Natural killer cell (primary cell): ENCODE measurements around the gene IRX6. TPM values are rescaled to one million over a fixed set of nuclear protein-coding genes. Genes with fewer than 3 reads are reported as not detected.

Source experiments
- ATAC-seq, 3 donors: fragments of 150-1000 bp in 2 of 3; fragments of 200-7000 bp in 1 of 3; cut with Tn5 transposase; 1 replicate in 1 of 3; 2 replicates in 2 of 3; pipeline ENCODE4 v1.10.0; 2021; ENCODE audit warnings: mild to moderate bottlenecking in 2 of 3, moderate library complexity in 2 of 3
- DNase-seq, 2 donors: peaks; one replicate each; pipeline versions ENCODE4 v3.0.0 to v3.0.0-alpha.2; 2013 to 2021; ENCODE audit warnings: mixed read lengths in 1 of 2
- H3K27ac ChIP-seq: one replicate; pipeline ENCODE4 v1.5.1; 2013; ENCODE audit warnings: mild to moderate bottlenecking, low read length
- H3K27me3 ChIP-seq: one replicate; pipeline ENCODE4 v1.6.1; 2013; ENCODE audit warnings: low read length; ENCODE audit not compliant: control insufficient read depth, insufficient read depth
- H3K36me3 ChIP-seq: one replicate; pipeline ENCODE4 v1.6.1; 2013; ENCODE audit warnings: low read length; ENCODE audit not compliant: control insufficient read depth, insufficient read depth
- H3K4me1 ChIP-seq: one replicate; pipeline ENCODE4 v1.6.1; 2013; ENCODE audit warnings: low read length; ENCODE audit not compliant: control insufficient read depth, insufficient read depth
- H3K4me3 ChIP-seq: one replicate; pipeline ENCODE4 v1.5.1; 2013; ENCODE audit warnings: low read length
- H3K9me3 ChIP-seq: one replicate; pipeline ENCODE4 v1.6.1; 2013; ENCODE audit warnings: low read length; ENCODE audit not compliant: control insufficient read depth, insufficient read depth
- H3K27ac Mint-ChIP-seq, 2 donors: one replicate each; pipeline ENCODE4 v1.8.0; 2022; ENCODE audit warnings: mild to moderate bottlenecking in 2 of 2, mixed read lengths in 2 of 2, moderate library complexity in 1 of 2
- H3K27me3 Mint-ChIP-seq, 2 donors: one replicate each; pipeline ENCODE4 v1.8.0; 2022; ENCODE audit warnings: low read depth in 2 of 2, mixed read lengths in 2 of 2
- H3K36me3 Mint-ChIP-seq: one replicate; pipeline ENCODE4 v1.8.0; 2022; ENCODE audit warnings: mixed read lengths
- H3K4me1 Mint-ChIP-seq, 2 donors: one replicate each; pipeline ENCODE4 v1.8.0; 2022; ENCODE audit warnings: mixed read lengths in 2 of 2
- H3K4me3 Mint-ChIP-seq: one replicate; pipeline ENCODE4 v1.8.0; 2022; ENCODE audit warnings: mild to moderate bottlenecking, moderate library complexity, mixed read lengths
- H3K9me3 Mint-ChIP-seq, 2 donors: one replicate each; pipeline ENCODE4 v1.8.0; 2022; ENCODE audit warnings: mixed read lengths in 2 of 2
- CTCF ChIP-seq: fragments of 200-600 bp; IDR thresholded peaks from one replicate; pipeline ENCODE4 v1.8.0; 2022; ENCODE audit warnings: antibody characterized with exemption
- WGBS: methylation state at CpG from one replicate; pipeline ENCODE4 v1.1.7; 2013; ENCODE audit warnings: missing lambda C conversion rate; ENCODE audit not compliant: insufficient coverage; 5-methylcytosine and 5-hydroxymethylcytosine counted together
- intact Hi-C: fragments of 100-400 bp; cut with micrococcal nuclease; formaldehyde crosslinking; loops from one replicate; pipeline ENCODE4 v1.14.2; 2022
- total RNA-seq, 4 donors: library from RNA; stranded (reverse); fragments of 120-200 nt in 1 of 4; gene quantifications; one replicate each; pipeline versions ENCODE4 v1.2.3 to v1.2.4, GENCODE V29; 2013 to 2022

Gene IRX6
- total RNA-seq, 3 donors from 2014 or later (not counting 1 experiment from before 2014, with no cell fraction given): not detected

GRCh38 chr16:55359946-55360345 lies 35.9 kb downstream of the IRX6 start:
- H3K36me3 Mint-ChIP-seq: no peaks in the 10 kb centered on the region
- WGBS: 100% methylated on average over 2 of the region's 2 CpGs
- no peak for TF ChIP-seq CTCF

GRCh38 chr16:55364811-55365210 lies 40.8 kb downstream of the IRX6 start:
- Mint-ChIP-seq H3K27me3 (peaks cover 14 to 35% of the 10 kb centered on the region in 2 donors), H3K36me3 (no peaks in the 10 kb centered on the region), H3K27ac (no peak overlapping the region), H3K4me1 (no peaks in the 10 kb centered on the region), H3K4me3 (no peak overlapping the region), H3K9me3 (no peaks in the 10 kb centered on the region)
- no peak for TF ChIP-seq CTCF
- no peak overlapping the region for H3K4me3 ChIP-seq
- intact Hi-C loops: no loop called here
- no peaks in the 10 kb centered on the region for H3K4me1 ChIP-seq
- DNase-seq: no peak
- ATAC-seq: no peak
- H3K27me3 ChIP-seq: peaks cover 4% of the 10 kb centered on the region
- H3K27ac ChIP-seq: no peak overlapping the region
- 93% methylated on average over 5 of the region's 5 CpGs for WGBS
- H3K9me3 ChIP-seq: no peaks in the 10 kb centered on the region
- H3K36me3 ChIP-seq: no peaks in the 10 kb centered on the region

More at GRCh38 chr16:55359946-55360345, 35.9 kb downstream of the IRX6 start:
- Histone ChIP-seq H3K4me3 (no peak overlapping the region), H3K27ac (no peak overlapping the region), H3K27me3 (no peaks in the 10 kb centered on the region), H3K36me3 (no peaks in the 10 kb centered on the region), H3K9me3 (no peaks in the 10 kb centered on the region), H3K4me1 (no peaks in the 10 kb centered on the region)
- ATAC-seq (no peak), DNase-seq (no peak)
- peaks cover 3 to 5% of the 10 kb centered on the region in 2 donors for H3K27me3 Mint-ChIP-seq
- no peak overlapping the region for H3K27ac Mint-ChIP-seq
- H3K4me3 Mint-ChIP-seq: no peak overlapping the region
- peaks cover 0 to 2% of the 10 kb centered on the region in 2 donors for H3K9me3 Mint-ChIP-seq
- intact Hi-C loops: no loop called here
- H3K4me1 Mint-ChIP-seq: no peaks in the 10 kb centered on the region

- Histone ChIP-seq H3K36me3 (no peaks in the 10 kb centered on the region), H3K4me3 (no peak overlapping the region), H3K27ac (no peak overlapping the region), H3K27me3 (peaks cover 6% of the 10 kb centered on the region), H3K4me1 (no peaks in the 10 kb centered on the region), H3K9me3 (no peaks in the 10 kb centered on the region)
- H3K4me1 Mint-ChIP-seq: no peaks in the 10 kb centered on the region
- H3K27ac Mint-ChIP-seq: no peak overlapping the region
- H3K27me3 Mint-ChIP-seq: peaks cover 25 to 60% of the 10 kb centered on the region in 2 donors
- H3K9me3 Mint-ChIP-seq: no peaks in the 10 kb centered on the region
- intact Hi-C loops: no loop called here
- no peak for TF ChIP-seq CTCF
- no peaks in the 10 kb centered on the region for H3K36me3 Mint-ChIP-seq
- H3K4me3 Mint-ChIP-seq: no peak overlapping the region
- no CpG with 5 or more reads among the region's 4 CpGs for WGBS
- DNase-seq: no peak
- no peak for ATAC-seq
Measured at GRCh38 chr16:55367301-55367811, 43.4 kb downstream of the IRX6 start.
